Neural progenitor cell (in vitro differentiated cells): ENCODE data around the gene CISD3. TPM values are rescaled to one million over a fixed set of nuclear protein-coding genes. Genes with fewer than 3 reads are reported as not detected.

Experiments used
- DNase-seq: peaks from one replicate; pipeline ENCODE4 v3.0.0-alpha.2; 2016; ENCODE audit warnings: low spot score
- H2AFZ ChIP-seq: fragments of 200-600 bp; sonication (generic); replicated peaks from 2 replicates; pipeline ENCODE4 v1.6.1; 2016; ENCODE audit warnings: antibody characterized with exemption
- H3F3A ChIP-seq: fragments of 200-600 bp; sonication (generic); 2 replicates; pipeline ENCODE4 v1.6.1; 2016; ENCODE audit warnings: antibody characterized with exemption, low read depth
- H3K27ac ChIP-seq: fragments of 200-600 bp; sonication (generic); 2 replicates; pipeline ENCODE4 v1.5.1; 2016; ENCODE audit warnings: mild to moderate bottlenecking
- H3K27me3 ChIP-seq: fragments of 200-600 bp; sonication (generic); 2 replicates; pipeline ENCODE4 v1.6.1; 2016; ENCODE audit warnings: mild to moderate bottlenecking, moderate library complexity
- H3K36me3 ChIP-seq: fragments of 200-600 bp; sonication (generic); 2 replicates; pipeline ENCODE4 v1.5.1; 2016
- H3K4me1 ChIP-seq: fragments of 200-600 bp; sonication (generic); 2 replicates; pipeline ENCODE4 v1.6.1; 2016; ENCODE audit warnings: mixed run types
- H3K4me2 ChIP-seq: fragments of 200-600 bp; sonication (generic); 2 replicates; pipeline ENCODE4 v1.6.1; 2016
- H3K4me3 ChIP-seq: fragments of 200-600 bp; sonication (generic); 2 replicates; pipeline ENCODE4 v1.5.1; 2016
- H3K79me2 ChIP-seq: fragments of 200-600 bp; sonication (generic); 2 replicates; pipeline ENCODE4 v1.6.1; 2016; ENCODE audit warnings: low read depth
- H3K9ac ChIP-seq: fragments of 200-600 bp; sonication (generic); 2 replicates; pipeline ENCODE4 v1.6.1; 2016
- H3K9me3 ChIP-seq: fragments of 200-600 bp; sonication (generic); 2 replicates; pipeline ENCODE4 v1.5.1; 2016; ENCODE audit warnings: low read depth
- H4K20me1 ChIP-seq: fragments of 200-600 bp; sonication (generic); 2 replicates; pipeline ENCODE4 v1.6.1; 2016; ENCODE audit warnings: low read depth
- H3K27ac Mint-ChIP-seq: 3 replicates; pipeline ENCODE4 v1.8.0; 2021; ENCODE audit warnings: mixed read lengths
- H3K27me3 Mint-ChIP-seq: 2 replicates; pipeline ENCODE4 v1.8.0; 2022; ENCODE audit warnings: low read depth, mild to moderate bottlenecking, inconsistent platforms, moderate library complexity, mixed read lengths; ENCODE audit not compliant: insufficient read depth
- H3K36me3 Mint-ChIP-seq: 3 replicates; pipeline ENCODE4 v1.8.0; 2021; ENCODE audit warnings: mixed read lengths
- H3K4me1 Mint-ChIP-seq: 3 replicates; pipeline ENCODE4 v1.8.0; 2021; ENCODE audit warnings: mixed read lengths
- H3K4me3 Mint-ChIP-seq: 3 replicates; pipeline ENCODE4 v1.8.0; 2021; ENCODE audit warnings: mild to moderate bottlenecking, moderate library complexity, mixed read lengths
- H3K9me3 Mint-ChIP-seq: 3 replicates; pipeline ENCODE4 v1.8.0; 2020; ENCODE audit warnings: mixed read lengths
- EZH2 ChIP-seq: fragments of 200-600 bp; sonication (generic); IDR thresholded peaks from 2 replicates; pipeline ENCODE4 v1.6.1; 2017; ENCODE audit warnings: antibody characterized with exemption, mild to moderate bottlenecking, moderate library complexity
- EZH2phosphoT487 ChIP-seq: fragments of 200-600 bp; sonication (generic); IDR thresholded peaks from 2 replicates; pipeline ENCODE4 v1.6.1; 2017; ENCODE audit warnings: antibody characterized with exemption
- total RNA-seq: library from RNA; depleted of rRNA; stranded (reverse); fragments of >200 nt; gene quantifications from 2 replicates; pipeline ENCODE4 v1.2.3, GENCODE V29; 2015; ENCODE audit warnings: low replicate concordance
- TF ChIP-seq, protein P1 (sequence below): fragments of 200-600 bp; sonication (generic); IDR thresholded peaks from 2 replicates; pipeline ENCODE4 v1.5.1; 2017; ENCODE audit warnings: antibody characterized with exemption, mild to moderate bottlenecking

CISD3 gene
- total RNA-seq, 1 donor from 2014 or later = 0.60 TPM

DNA sequence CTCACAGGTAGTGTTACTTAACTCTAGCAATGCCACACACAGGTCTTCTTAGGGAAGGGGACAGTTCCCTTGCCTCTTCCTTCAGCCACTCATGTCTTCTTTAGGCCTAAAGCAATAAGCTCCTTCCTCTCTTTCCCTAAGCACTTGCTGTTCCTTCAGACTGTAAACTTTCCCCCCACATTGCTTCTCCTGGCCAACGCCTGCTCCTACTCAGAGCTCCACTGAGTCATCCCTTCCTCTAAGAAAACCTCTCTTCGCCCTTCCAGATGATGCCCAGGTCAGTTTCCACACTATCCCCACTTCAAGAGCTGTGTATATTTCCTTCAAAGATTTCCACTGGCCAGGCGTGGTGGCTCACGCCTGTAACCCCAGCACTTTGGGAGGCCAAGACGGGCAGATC is 42.9 kb upstream of the CISD3 start:
- Mint-ChIP-seq H3K27me3 (peaks cover 6% of the 10 kb centered on the region), H3K9me3 (no peaks in the 10 kb centered on the region), H3K27ac (no peak overlapping the region)

DNA sequence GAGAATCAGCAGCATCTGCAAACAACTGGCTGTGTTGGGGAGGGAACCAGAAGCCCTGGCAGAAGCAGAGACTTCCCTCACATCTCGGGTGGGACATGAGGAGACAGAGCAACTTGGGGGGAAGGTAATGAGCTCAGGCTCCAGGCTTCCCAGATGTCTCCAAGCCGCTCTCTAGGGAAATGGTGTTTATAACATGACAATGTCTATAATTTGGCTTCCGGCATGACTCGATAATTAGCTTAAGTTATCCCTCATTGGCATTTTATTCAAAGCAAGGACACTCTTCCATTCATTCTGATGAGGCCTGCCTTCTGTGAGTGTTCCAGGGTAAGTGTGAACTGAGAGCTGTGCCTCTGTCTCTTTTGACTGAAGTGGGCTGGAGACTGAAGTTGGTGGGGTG is 39.8 kb upstream of the CISD3 start:
- H2AFZ ChIP-seq = no peak overlapping the region
- DNase-seq = no peak
- Mint-ChIP-seq H3K9me3 (no peaks in the 10 kb centered on the region), H3K4me1 (peaks cover 17% of the 10 kb centered on the region), H3K36me3 (no peaks in the 10 kb centered on the region), H3K27me3 (peaks cover 8% of the 10 kb centered on the region), H3K4me3 (no peak overlapping the region), H3K27ac (no peak overlapping the region)
- peaks cover 9% of the 10 kb centered on the region for H3F3A ChIP-seq
- no peaks in the 10 kb centered on the region for H3K9me3 ChIP-seq
- peaks cover 11% of the 10 kb centered on the region for H3K4me1 ChIP-seq
- no peaks in the 10 kb centered on the region for H3K36me3 ChIP-seq
- TF ChIP-seq, protein P1, sequence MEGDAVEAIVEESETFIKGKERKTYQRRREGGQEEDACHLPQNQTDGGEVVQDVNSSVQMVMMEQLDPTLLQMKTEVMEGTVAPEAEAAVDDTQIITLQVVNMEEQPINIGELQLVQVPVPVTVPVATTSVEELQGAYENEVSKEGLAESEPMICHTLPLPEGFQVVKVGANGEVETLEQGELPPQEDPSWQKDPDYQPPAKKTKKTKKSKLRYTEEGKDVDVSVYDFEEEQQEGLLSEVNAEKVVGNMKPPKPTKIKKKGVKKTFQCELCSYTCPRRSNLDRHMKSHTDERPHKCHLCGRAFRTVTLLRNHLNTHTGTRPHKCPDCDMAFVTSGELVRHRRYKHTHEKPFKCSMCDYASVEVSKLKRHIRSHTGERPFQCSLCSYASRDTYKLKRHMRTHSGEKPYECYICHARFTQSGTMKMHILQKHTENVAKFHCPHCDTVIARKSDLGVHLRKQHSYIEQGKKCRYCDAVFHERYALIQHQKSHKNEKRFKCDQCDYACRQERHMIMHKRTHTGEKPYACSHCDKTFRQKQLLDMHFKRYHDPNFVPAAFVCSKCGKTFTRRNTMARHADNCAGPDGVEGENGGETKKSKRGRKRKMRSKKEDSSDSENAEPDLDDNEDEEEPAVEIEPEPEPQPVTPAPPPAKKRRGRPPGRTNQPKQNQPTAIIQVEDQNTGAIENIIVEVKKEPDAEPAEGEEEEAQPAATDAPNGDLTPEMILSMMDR = no peak
- TF ChIP-seq EZH2 (no peak), EZH2phosphoT487 (no peak)
- H3K27me3 ChIP-seq = peaks cover 63% of the 10 kb centered on the region
- no peak overlapping the region for H3K4me2 ChIP-seq
- H3K4me3 ChIP-seq = no peak overlapping the region
- no peaks in the 10 kb centered on the region for H3K79me2 ChIP-seq
- no peak overlapping the region for H3K9ac ChIP-seq
- H4K20me1 ChIP-seq = no peaks in the 10 kb centered on the region
- no peak overlapping the region for H3K27ac ChIP-seq

More for the DNA sequence above, 42.9 kb upstream of the CISD3 start:
- no peaks in the 10 kb centered on the region for H3K9me3 ChIP-seq
- H3K79me2 ChIP-seq = no peaks in the 10 kb centered on the region
- H3K4me1 Mint-ChIP-seq = peaks cover 3% of the 10 kb centered on the region
- no peaks in the 10 kb centered on the region for H3K36me3 Mint-ChIP-seq
- no peak overlapping the region for H3K4me3 Mint-ChIP-seq
- no peak for DNase-seq
- H3K27ac ChIP-seq = no peak overlapping the region
- H3K9ac ChIP-seq = no peak overlapping the region
- no peaks in the 10 kb centered on the region for H3K4me1 ChIP-seq
- H3K27me3 ChIP-seq = peaks cover 65% of the 10 kb centered on the region
- no peak overlapping the region for H2AFZ ChIP-seq
- H3K4me2 ChIP-seq = no peak overlapping the region
- H3K4me3 ChIP-seq = no peak overlapping the region
- no peaks in the 10 kb centered on the region for H4K20me1 ChIP-seq
- H3F3A ChIP-seq = no peaks in the 10 kb centered on the region
- no peaks in the 10 kb centered on the region for H3K36me3 ChIP-seq
- TF ChIP-seq, protein P1 = no peak
- TF ChIP-seq EZH2 = no peak
- TF ChIP-seq EZH2phosphoT487 = no peak

DNA sequence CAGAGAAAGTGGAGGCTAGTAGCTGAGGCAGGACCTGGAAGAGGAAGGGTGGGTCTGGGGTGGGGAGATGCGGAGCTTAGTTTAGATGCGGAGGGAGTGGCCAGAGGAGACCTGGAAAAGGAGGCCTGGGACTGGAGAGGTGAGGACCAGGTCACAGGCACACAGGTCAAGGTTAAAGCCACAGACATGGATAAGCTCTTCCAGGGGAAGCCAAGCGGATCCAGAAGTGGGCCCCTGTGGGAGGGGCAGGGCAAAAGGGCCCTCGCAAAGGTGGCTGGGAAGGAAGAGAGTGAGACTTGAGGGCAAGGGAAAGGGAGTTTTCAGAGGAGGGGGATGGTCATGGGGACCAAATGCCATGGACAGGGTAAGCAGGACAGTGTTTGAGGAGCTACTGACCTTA is 39.0 kb upstream of the CISD3 start:
- no peaks in the 10 kb centered on the region for H3K36me3 ChIP-seq
- no peak overlapping the region for H2AFZ ChIP-seq
- no peaks in the 10 kb centered on the region for H3K79me2 ChIP-seq
- Mint-ChIP-seq H3K9me3 (no peaks in the 10 kb centered on the region), H3K27ac (no peak overlapping the region), H3K36me3 (no peaks in the 10 kb centered on the region), H3K4me1 (peaks cover 17% of the 10 kb centered on the region), H3K27me3 (peaks cover 8% of the 10 kb centered on the region), H3K4me3 (no peak overlapping the region)
- no peak for DNase-seq
- peaks cover 61% of the 10 kb centered on the region for H3K27me3 ChIP-seq
- no peak overlapping the region for H3K4me2 ChIP-seq
- no peak for TF ChIP-seq EZH2phosphoT487
- TF ChIP-seq EZH2 = no peak
- TF ChIP-seq, protein P1 = no peak
- H3K4me3 ChIP-seq = no peak overlapping the region
- H3K9ac ChIP-seq = no peak overlapping the region
- H3K9me3 ChIP-seq = no peaks in the 10 kb centered on the region
- peaks cover 9% of the 10 kb centered on the region for H3F3A ChIP-seq
- no peak overlapping the region for H3K27ac ChIP-seq
- H4K20me1 ChIP-seq = no peaks in the 10 kb centered on the region
- H3K4me1 ChIP-seq = peaks cover 11% of the 10 kb centered on the region
